CD14-positive monocyte (primary cell): ENCODE measurements around the gene DDX27. TPM values are rescaled to one million over a fixed set of nuclear protein-coding genes. Genes with fewer than 3 reads are reported as not detected.
A peak's percentile ranks its signal among the peaks of the same experiment; 100 is the strongest.

Experiments
- DNase-seq, 3 donors: peaks; one replicate each; pipeline ENCODE4 v3.0.0-alpha.2; 2011 to 2022
- H2AFZ ChIP-seq: 2 replicates; pipeline ENCODE4 v1.6.0; 2012; ENCODE audit warnings: mild to moderate bottlenecking, low read depth, low read length, inconsistent platforms; ENCODE audit not compliant: insufficient read depth, poor library complexity, severe bottlenecking
- H3K27ac ChIP-seq, 2 donors: 1 replicate in 1 of 2; 2 replicates in 1 of 2; pipeline ENCODE4 v1.5.1; 2012 to 2013; ENCODE audit warnings: low read length in 2 of 2, control low read depth in 1 of 2, inconsistent platforms in 1 of 2, low read depth in 1 of 2, mild to moderate bottlenecking in 1 of 2
- H3K27me3 ChIP-seq, 2 donors: one replicate each; pipeline versions ENCODE4 v1.6.0 to v1.6.1; 2011 to 2013; ENCODE audit warnings: low read length in 2 of 2; ENCODE audit not compliant: control insufficient read depth in 2 of 2, insufficient read depth in 2 of 2
- H3K36me3 ChIP-seq, 2 donors: replicated peaks in 1 of 2; 1 replicate in 1 of 2; 2 replicates in 1 of 2; pipeline versions ENCODE4 v1.5.1 to v1.6.1; 2012 to 2013; ENCODE audit warnings: low read length in 2 of 2, control low read depth in 1 of 2, inconsistent platforms in 1 of 2, mild to moderate bottlenecking in 1 of 2; ENCODE audit not compliant: insufficient read depth in 2 of 2, control insufficient read depth in 1 of 2
- H3K4me1 ChIP-seq, 2 donors: 1 replicate in 1 of 2; 2 replicates in 1 of 2; pipeline versions ENCODE4 v1.5.1 to v1.6.1; 2012 to 2013; ENCODE audit warnings: low read length in 2 of 2, control low read depth in 1 of 2, inconsistent platforms in 1 of 2, mild to moderate bottlenecking in 1 of 2, moderate library complexity in 1 of 2; ENCODE audit not compliant: insufficient read depth in 2 of 2, control insufficient read depth in 1 of 2
- H3K4me2 ChIP-seq: replicated peaks from 2 replicates; pipeline ENCODE3; 2012; ENCODE audit warnings: low read length, moderate library complexity, mild to moderate bottlenecking; ENCODE audit not compliant: poor library complexity, severe bottlenecking; ENCODE audit errors: extremely low read depth
- H3K4me3 ChIP-seq, 3 experiments: fragments of 200-600 bp in 1 of 3; sonication (generic) in 1 of 3; replicated peaks in 1 of 3; 1 replicate in 2 of 3; 2 replicates in 1 of 3; pipeline ENCODE4 v1.5.1; 2011 to 2013; ENCODE audit warnings: low read length in 3 of 3, mild to moderate bottlenecking in 3 of 3, control low read depth in 2 of 3, low read depth in 2 of 3, inconsistent platforms in 1 of 3, moderate library complexity in 1 of 3
- H3K79me2 ChIP-seq: 2 replicates; pipeline ENCODE4 v1.6.0; 2012; ENCODE audit warnings: mild to moderate bottlenecking, control low read depth, inconsistent platforms, low read length, moderate library complexity; ENCODE audit not compliant: insufficient read depth
- H3K9ac ChIP-seq: 2 replicates; pipeline ENCODE4 v1.6.0; 2017; ENCODE audit warnings: low read length, mild to moderate bottlenecking; ENCODE audit not compliant: insufficient read depth, poor library complexity, severe bottlenecking
- H3K9me3 ChIP-seq, 2 donors: replicated peaks in 1 of 2; 1 replicate in 1 of 2; 2 replicates in 1 of 2; pipeline versions ENCODE4 v1.5.1 to v1.6.1; 2012 to 2013; ENCODE audit warnings: low read length in 2 of 2, control low read depth in 1 of 2; ENCODE audit not compliant: control insufficient read depth in 1 of 2, insufficient read depth in 1 of 2
- H4K20me1 ChIP-seq: 2 replicates; pipeline ENCODE4 v1.6.0; 2012; ENCODE audit warnings: mild to moderate bottlenecking, low read length, control low read depth, moderate library complexity; ENCODE audit not compliant: insufficient read depth
- H3K27ac Mint-ChIP-seq, 7 donors: one replicate each; pipeline ENCODE4 v1.8.0; 2020; ENCODE audit warnings: mild to moderate bottlenecking in 7 of 7, mixed read lengths in 7 of 7, moderate library complexity in 6 of 7, inconsistent platforms in 2 of 7
- H3K27me3 Mint-ChIP-seq, 3 donors: one replicate each; pipeline ENCODE4 v1.8.0; 2021 to 2022; ENCODE audit warnings: low read depth in 3 of 3, mild to moderate bottlenecking in 3 of 3, mixed read lengths in 3 of 3, moderate library complexity in 3 of 3, inconsistent platforms in 1 of 3
- H3K36me3 Mint-ChIP-seq, 2 donors: one replicate each; pipeline ENCODE4 v1.8.0; 2020; ENCODE audit warnings: mixed read lengths in 2 of 2, inconsistent platforms in 1 of 2, mild to moderate bottlenecking in 1 of 2
- H3K4me1 Mint-ChIP-seq: one replicate; pipeline ENCODE4 v1.8.0; 2020; ENCODE audit warnings: mild to moderate bottlenecking, mixed read lengths
- H3K4me3 Mint-ChIP-seq, 2 donors: one replicate each; pipeline ENCODE4 v1.8.0; 2020; ENCODE audit warnings: mild to moderate bottlenecking in 2 of 2, mixed read lengths in 2 of 2, moderate library complexity in 1 of 2
- H3K9me3 Mint-ChIP-seq, 7 donors: one replicate each; pipeline ENCODE4 v1.8.0; 2020 to 2022; ENCODE audit warnings: mixed read lengths in 7 of 7, mild to moderate bottlenecking in 6 of 7, moderate library complexity in 6 of 7, inconsistent platforms in 2 of 7
- CTCF ChIP-seq: fragments of 200-600 bp; IDR thresholded peaks from one replicate; pipeline ENCODE4 v1.8.0; 2022; ENCODE audit warnings: antibody characterized with exemption, mild to moderate bottlenecking
- WGBS: methylation state at CpG from one replicate; pipeline ENCODE4 v1.1.5; 2013; ENCODE audit warnings: missing lambda C conversion rate; ENCODE audit not compliant: insufficient coverage; 5-methylcytosine and 5-hydroxymethylcytosine counted together
- intact Hi-C, 2 donors: fragments of 100-400 bp; cut with micrococcal nuclease; formaldehyde crosslinking; loops; one replicate each; pipeline versions ENCODE4 v1.15.0 to v1.15.1; 2023
- polyA plus RNA-seq, 3 donors: library from polyadenylated mRNA; depleted of rRNA in 1 of 3; unstranded in 2 of 3; stranded (reverse) in 1 of 3; fragments of 300-500 nt in 2 of 3; fragments of >200 nt in 1 of 3; fragmentation: Illumina TruSeq in 2 of 3; gene quantifications; 1 replicate in 2 of 3; 2 replicates in 1 of 3; pipeline ENCODE4 v1.2.3, GENCODE V29; 2012 to 2021

DDX27 gene
- polyA plus RNA-seq, 3 donors: 13.8 to 31.5 (median 17.7) TPM

GRCh38 chr20:49286689-49287551 lies 67.7 kb downstream of the DDX27 start:
- Mint-ChIP-seq H3K9me3 (peaks cover 49 to 61% (median 56%) of the 10 kb centered on the region in 7 donors), H3K27me3 (no peaks in the 10 kb centered on the region), H3K27ac (peak overlapping the region in 6 of 7 donors; percentile 46 to 88 (median 64)), H3K4me3 (no peak overlapping the region), H3K36me3 (peaks cover 89 to 100% of the 10 kb centered on the region in 2 donors), H3K4me1 (peaks cover 9% of the 10 kb centered on the region)
- Histone ChIP-seq H3K79me2 (peaks cover 76% of the 10 kb centered on the region), H3K27me3 (no peaks in the 10 kb centered on the region), H3K4me3 (peak overlapping the region in 1 of 3 experiments; percentile 27), H3K9me3 (peaks cover 43 to 59% of the 10 kb centered on the region in 2 donors), H3K4me2 (no peak overlapping the region), H3K36me3 (peaks cover 94 to 100% of the 10 kb centered on the region in 2 donors), H3K27ac (peak overlapping the region in 1 of 2 donors; percentile 65), H2AFZ (no peak overlapping the region), H3K4me1 (peaks cover 0 to 18% of the 10 kb centered on the region in 2 donors), H4K20me1 (peaks cover 100% of the 10 kb centered on the region), H3K9ac (no peak overlapping the region)
- peak in 1 of 3 donors; percentile 16 for DNase-seq
- intact Hi-C loops: no loop called here
- no peak for TF ChIP-seq CTCF
- 99% methylated on average over 11 of the region's 16 CpGs for WGBS

GRCh38 chr20:49287555-49288249 lies 68.5 kb downstream of the DDX27 start:
- H4K20me1 ChIP-seq: peaks cover 96% of the 10 kb centered on the region
- no peak overlapping the region for H3K9ac ChIP-seq
- intact Hi-C loops: no loop called here
- peak overlapping the region in 1 of 2 donors; percentile 65 for H3K27ac ChIP-seq
- no peak overlapping the region for H3K4me3 ChIP-seq
- H3K27me3 Mint-ChIP-seq: no peaks in the 10 kb centered on the region
- H3K4me2 ChIP-seq: no peak overlapping the region
- TF ChIP-seq CTCF: no peak
- H3K9me3 Mint-ChIP-seq: peaks cover 44 to 53% (median 49%) of the 10 kb centered on the region in 7 donors
- peaks cover 86 to 100% of the 10 kb centered on the region in 2 donors for H3K36me3 ChIP-seq
- no peaks in the 10 kb centered on the region for H3K27me3 ChIP-seq
- H3K9me3 ChIP-seq: peaks cover 35 to 51% of the 10 kb centered on the region in 2 donors
- peaks cover 8% of the 10 kb centered on the region for H3K4me1 Mint-ChIP-seq
- no peak for DNase-seq
- H3K4me1 ChIP-seq: peaks cover 0 to 11% of the 10 kb centered on the region in 2 donors
- peaks cover 68% of the 10 kb centered on the region for H3K79me2 ChIP-seq
- no peak overlapping the region for H2AFZ ChIP-seq
- H3K4me3 Mint-ChIP-seq: no peak overlapping the region
- H3K36me3 Mint-ChIP-seq: peaks cover 81 to 100% of the 10 kb centered on the region in 2 donors
- peak overlapping the region in 4 of 7 donors; percentile 30 to 65 (median 47) for H3K27ac Mint-ChIP-seq
